Stomach (tissue), 4 donors: ENCODE results near the gene DDIT4L.

Source experiments
- POLR2A ChIP-seq, 4 donors: fragments of 450-650 bp; IDR thresholded peaks; one replicate each; pipeline ENCODE4 v1.6.1; 2016; ENCODE audit warnings: antibody characterized with exemption in 4 of 4, control low read depth in 2 of 4, mild to moderate bottlenecking in 1 of 4, moderate library complexity in 1 of 4
- TF ChIP-seq, protein P1 (sequence below), 7 experiments: fragments of 450-650 bp in 4 of 7; fragments of 200-600 bp in 3 of 7; sonication (generic) in 3 of 7; IDR thresholded peaks; one replicate each; pipeline ENCODE4 v1.5.1; 2016 to 2019; ENCODE audit warnings: antibody characterized with exemption in 7 of 7, control low read depth in 2 of 7, mild to moderate bottlenecking in 1 of 7

- TF ChIP-seq, protein P1, sequence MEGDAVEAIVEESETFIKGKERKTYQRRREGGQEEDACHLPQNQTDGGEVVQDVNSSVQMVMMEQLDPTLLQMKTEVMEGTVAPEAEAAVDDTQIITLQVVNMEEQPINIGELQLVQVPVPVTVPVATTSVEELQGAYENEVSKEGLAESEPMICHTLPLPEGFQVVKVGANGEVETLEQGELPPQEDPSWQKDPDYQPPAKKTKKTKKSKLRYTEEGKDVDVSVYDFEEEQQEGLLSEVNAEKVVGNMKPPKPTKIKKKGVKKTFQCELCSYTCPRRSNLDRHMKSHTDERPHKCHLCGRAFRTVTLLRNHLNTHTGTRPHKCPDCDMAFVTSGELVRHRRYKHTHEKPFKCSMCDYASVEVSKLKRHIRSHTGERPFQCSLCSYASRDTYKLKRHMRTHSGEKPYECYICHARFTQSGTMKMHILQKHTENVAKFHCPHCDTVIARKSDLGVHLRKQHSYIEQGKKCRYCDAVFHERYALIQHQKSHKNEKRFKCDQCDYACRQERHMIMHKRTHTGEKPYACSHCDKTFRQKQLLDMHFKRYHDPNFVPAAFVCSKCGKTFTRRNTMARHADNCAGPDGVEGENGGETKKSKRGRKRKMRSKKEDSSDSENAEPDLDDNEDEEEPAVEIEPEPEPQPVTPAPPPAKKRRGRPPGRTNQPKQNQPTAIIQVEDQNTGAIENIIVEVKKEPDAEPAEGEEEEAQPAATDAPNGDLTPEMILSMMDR (IDR thresholded peaks at IDR 0.05), result no peak
- TF ChIP-seq POLR2A (IDR thresholded peaks at IDR 0.05), result no peak
These were observed 7.8 kb upstream of the DDIT4L start for GRCh38 chr4:100198061-100198460.
